WTC11 (cell line): ENCODE data around the gene WASF3.

Experiments used
- ARID4B ChIP-seq: sonication (generic); formaldehyde crosslinking; IDR thresholded peaks from 2 replicates; pipeline ENCODE4 v1.8.0; 2023; ENCODE audit warnings: missing genetic modification reagents, mild to moderate bottlenecking, borderline replicate concordance
- CREB1 ChIP-seq: sonication (generic); formaldehyde crosslinking; IDR thresholded peaks from 2 replicates; pipeline ENCODE4 v1.8.0; 2023; ENCODE audit warnings: mild to moderate bottlenecking, missing genetic modification reagents
- MAX ChIP-seq: sonication (generic); formaldehyde crosslinking; IDR thresholded peaks from 2 replicates; pipeline ENCODE4 v1.8.0; 2022; ENCODE audit warnings: mild to moderate bottlenecking, missing genetic modification reagents
- TCF7 ChIP-seq: sonication (generic); formaldehyde crosslinking; IDR thresholded peaks from 2 replicates; pipeline ENCODE4 v1.8.0; 2022; ENCODE audit warnings: mild to moderate bottlenecking, low read depth, missing genetic modification reagents, moderate library complexity
- ZSCAN18 ChIP-seq: fragments of 250-450 bp; sonication (Bioruptor Pico); IDR thresholded peaks from 2 replicates; pipeline ENCODE4 v2.1.2; 2022; ENCODE audit warnings: mild to moderate bottlenecking, moderate library complexity
- TF ChIP-seq, protein P1 (sequence below): fragments of 200-600 bp; IDR thresholded peaks from 2 replicates; pipeline ENCODE4 v1.8.0; 2022; ENCODE audit warnings: antibody characterized with exemption
- TF ChIP-seq, protein P2 (sequence below): sonication (generic); formaldehyde crosslinking; IDR thresholded peaks from 2 replicates; pipeline ENCODE4 v1.8.0; 2023; ENCODE audit warnings: mild to moderate bottlenecking, missing genetic modification reagents

DNA sequence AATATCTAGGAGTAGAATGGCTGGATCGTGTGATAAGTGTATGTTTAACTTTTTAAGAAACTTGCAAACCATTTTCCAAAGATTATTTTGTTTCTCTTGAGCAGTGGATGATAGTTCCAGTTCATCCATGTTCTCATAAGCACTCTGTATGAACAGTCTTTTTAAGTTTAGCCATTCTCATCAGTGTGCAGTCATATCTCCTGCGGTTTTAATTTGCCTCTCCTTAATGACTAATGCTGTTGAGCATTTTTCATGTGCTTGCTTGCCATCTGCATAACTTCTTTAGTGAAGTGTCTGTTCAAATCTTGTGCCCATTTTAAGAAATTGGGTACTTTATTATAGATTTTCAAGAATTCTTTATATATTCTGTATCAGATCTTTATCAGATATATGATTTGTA, 58.6 kb downstream of the WASF3 start:
- TF ChIP-seq, protein P1, sequence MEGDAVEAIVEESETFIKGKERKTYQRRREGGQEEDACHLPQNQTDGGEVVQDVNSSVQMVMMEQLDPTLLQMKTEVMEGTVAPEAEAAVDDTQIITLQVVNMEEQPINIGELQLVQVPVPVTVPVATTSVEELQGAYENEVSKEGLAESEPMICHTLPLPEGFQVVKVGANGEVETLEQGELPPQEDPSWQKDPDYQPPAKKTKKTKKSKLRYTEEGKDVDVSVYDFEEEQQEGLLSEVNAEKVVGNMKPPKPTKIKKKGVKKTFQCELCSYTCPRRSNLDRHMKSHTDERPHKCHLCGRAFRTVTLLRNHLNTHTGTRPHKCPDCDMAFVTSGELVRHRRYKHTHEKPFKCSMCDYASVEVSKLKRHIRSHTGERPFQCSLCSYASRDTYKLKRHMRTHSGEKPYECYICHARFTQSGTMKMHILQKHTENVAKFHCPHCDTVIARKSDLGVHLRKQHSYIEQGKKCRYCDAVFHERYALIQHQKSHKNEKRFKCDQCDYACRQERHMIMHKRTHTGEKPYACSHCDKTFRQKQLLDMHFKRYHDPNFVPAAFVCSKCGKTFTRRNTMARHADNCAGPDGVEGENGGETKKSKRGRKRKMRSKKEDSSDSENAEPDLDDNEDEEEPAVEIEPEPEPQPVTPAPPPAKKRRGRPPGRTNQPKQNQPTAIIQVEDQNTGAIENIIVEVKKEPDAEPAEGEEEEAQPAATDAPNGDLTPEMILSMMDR: no peak
- no peak for TF ChIP-seq ARID4B (CRISPR knock-in tag)
- no peak for TF ChIP-seq TCF7 (CRISPR knock-in tag)
- TF ChIP-seq MAX (CRISPR knock-in tag): no peak
- TF ChIP-seq, protein P2, sequence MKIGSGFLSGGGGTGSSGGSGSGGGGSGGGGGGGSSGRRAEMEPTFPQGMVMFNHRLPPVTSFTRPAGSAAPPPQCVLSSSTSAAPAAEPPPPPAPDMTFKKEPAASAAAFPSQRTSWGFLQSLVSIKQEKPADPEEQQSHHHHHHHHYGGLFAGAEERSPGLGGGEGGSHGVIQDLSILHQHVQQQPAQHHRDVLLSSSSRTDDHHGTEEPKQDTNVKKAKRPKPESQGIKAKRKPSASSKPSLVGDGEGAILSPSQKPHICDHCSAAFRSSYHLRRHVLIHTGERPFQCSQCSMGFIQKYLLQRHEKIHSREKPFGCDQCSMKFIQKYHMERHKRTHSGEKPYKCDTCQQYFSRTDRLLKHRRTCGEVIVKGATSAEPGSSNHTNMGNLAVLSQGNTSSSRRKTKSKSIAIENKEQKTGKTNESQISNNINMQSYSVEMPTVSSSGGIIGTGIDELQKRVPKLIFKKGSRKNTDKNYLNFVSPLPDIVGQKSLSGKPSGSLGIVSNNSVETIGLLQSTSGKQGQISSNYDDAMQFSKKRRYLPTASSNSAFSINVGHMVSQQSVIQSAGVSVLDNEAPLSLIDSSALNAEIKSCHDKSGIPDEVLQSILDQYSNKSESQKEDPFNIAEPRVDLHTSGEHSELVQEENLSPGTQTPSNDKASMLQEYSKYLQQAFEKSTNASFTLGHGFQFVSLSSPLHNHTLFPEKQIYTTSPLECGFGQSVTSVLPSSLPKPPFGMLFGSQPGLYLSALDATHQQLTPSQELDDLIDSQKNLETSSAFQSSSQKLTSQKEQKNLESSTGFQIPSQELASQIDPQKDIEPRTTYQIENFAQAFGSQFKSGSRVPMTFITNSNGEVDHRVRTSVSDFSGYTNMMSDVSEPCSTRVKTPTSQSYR: no peak
- TF ChIP-seq CREB1: no peak
- no peak for TF ChIP-seq ZSCAN18 (CRISPR knock-in tag)
